ACHN (cell line): Measurements from ENCODE around the gene ZNF582.
A peak's percentile ranks its signal among the peaks of the same experiment; 100 is the strongest.
"Not testable (repeated sequence)": the region's sequence is repeated elsewhere in the genome, so short reads cannot be mapped to it uniquely, and the experiment has no call there.

Experiments
- DNase-seq: peaks from one replicate; pipeline ENCODE4 v3.0.0-alpha.2; 2015
- in situ Hi-C: cut with HindIII; loops from 2 replicates; pipeline ENCODE4 v1.10.0; 2017; ENCODE audit warnings: low sequenced_read_pairs, low pct_ligation_motif_present, low pct_unique_long_range_greater_than_20kb

The ZNF582 gene

GRCh38 chr19:56360841-56361240 lies 32.5 kb downstream of the ZNF582 start:
- DNase-seq, result no peak
- in situ Hi-C loops, result no loop called here

DNA sequence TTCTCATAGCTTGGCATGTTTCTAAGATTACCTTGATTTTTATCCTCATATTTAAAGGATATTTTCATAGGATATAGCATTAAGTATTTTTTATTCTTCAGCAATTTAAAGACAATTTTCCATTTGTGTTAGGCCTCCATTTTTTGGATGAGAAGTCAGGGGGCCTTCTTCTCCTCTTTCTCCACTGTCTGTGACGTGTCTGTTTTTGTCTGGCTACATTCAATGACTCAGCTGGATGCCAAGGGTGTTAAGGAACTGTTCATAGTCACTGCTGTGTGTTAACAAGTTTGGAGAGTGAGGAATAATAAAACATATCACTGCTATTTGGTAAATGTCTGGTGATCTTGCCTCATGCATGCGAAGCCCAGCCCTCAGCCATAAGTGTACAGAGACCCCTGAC lies 36.4 kb downstream of the ZNF582 start:
- DNase-seq, result no peak
- in situ Hi-C loops, result no loop called here

- DNase-seq, result no peak
- in situ Hi-C loops, result no loop called here
Observed at GRCh38 chr19:56355517-56355916, 37.8 kb downstream of the ZNF582 start.

GRCh38 chr19:56351208-56351607 lies 42.1 kb downstream of the ZNF582 start:
- in situ Hi-C loops, result no loop called here
- no peak for DNase-seq

GRCh38 chr19:56350416-56351045 lies 42.8 kb downstream of the ZNF582 start:
- peak; percentile 53 for DNase-seq

GRCh38 chr19:56348289-56348877 lies 45.0 kb downstream of the ZNF582 start:
- no peak for DNase-seq
- in situ Hi-C loops, result no loop called here

More at GRCh38 chr19:56350416-56351045, 42.8 kb downstream of the ZNF582 start:
- in situ Hi-C loops, result no loop called here

- in situ Hi-C loops, result no loop called here
Observed at GRCh38 chr19:56347163-56347778, 46.1 kb downstream of the ZNF582 start.

DNA sequence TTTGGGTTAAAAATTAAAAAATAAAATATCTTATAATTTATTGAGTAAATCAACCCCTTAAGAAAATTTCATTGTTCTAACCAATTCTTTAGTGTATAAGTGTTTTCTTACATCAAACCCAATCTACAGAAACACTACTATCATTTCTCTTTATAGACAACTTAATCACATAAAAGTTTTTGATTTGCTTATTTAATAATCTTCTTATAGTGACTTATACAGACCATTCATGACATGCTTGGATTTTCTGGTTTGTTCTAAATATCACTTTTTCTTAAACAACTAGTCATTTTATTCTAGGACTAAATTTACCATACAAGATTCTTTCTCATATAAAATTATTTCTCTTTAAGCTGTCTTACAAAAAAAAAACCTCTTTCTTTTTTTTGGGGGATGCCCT lies 51.4 kb downstream of the ZNF582 start:
- DNase-seq, result no peak
- in situ Hi-C loops, result no loop called here

More at GRCh38 chr19:56347163-56347778, 46.1 kb downstream of the ZNF582 start:
- no peak for DNase-seq

GRCh38 chr19:56339031-56339430 lies 54.3 kb downstream of the ZNF582 start:
- DNase-seq, in situ Hi-C loops: not testable (repeated sequence)

- in situ Hi-C loops, DNase-seq: not testable (repeated sequence)
Observed at GRCh38 chr19:56337077-56337476, 56.3 kb downstream of the ZNF582 start.

DNA sequence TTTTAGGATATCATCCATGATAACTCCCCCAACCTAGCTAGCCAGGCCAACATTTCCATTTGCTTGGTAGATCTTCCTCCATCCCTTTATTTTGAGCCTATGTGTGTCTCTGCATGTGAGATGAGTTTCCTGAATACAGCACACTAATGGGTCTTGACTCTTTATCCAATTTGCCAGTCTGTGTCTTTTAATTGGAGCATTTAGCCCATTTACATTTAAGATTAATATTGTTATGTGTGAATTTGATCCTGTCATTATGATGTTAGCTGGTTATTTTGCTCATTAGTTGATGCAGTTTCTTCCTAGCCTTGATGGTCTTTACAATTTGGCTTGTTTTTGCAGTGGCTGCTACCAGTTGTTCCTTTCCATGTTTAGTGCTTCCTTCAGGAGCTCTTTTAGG lies 58.0 kb downstream of the ZNF582 start:
- DNase-seq, in situ Hi-C loops: not testable (repeated sequence)

GRCh38 chr19:56333506-56333905 lies 59.8 kb downstream of the ZNF582 start:
- in situ Hi-C loops, result no loop called here
- peak; percentile 49 for DNase-seq
